SK-N-SH treated with all-trans-retinoic acid at 6 μM for 48 hours (cell line): ENCODE data around the gene TNS4.

Source experiments
- ATAC-seq: fragments of 200-7000 bp; cut with Tn5 transposase; 3 replicates; pipeline ENCODE4 v1.9.1; 2020; ENCODE audit warnings: mild to moderate bottlenecking, moderate library complexity
- ARNTL ChIP-seq: fragments of 450-650 bp; formaldehyde crosslinking; IDR thresholded peaks from 2 replicates; pipeline ENCODE4 v1.5.0; 2020; ENCODE audit warnings: low read depth, mild to moderate bottlenecking, moderate library complexity, borderline replicate concordance
- BACH2 ChIP-seq: fragments of 250-450 bp; sonication (Bioruptor Pico); IDR thresholded peaks from 2 replicates; pipeline ENCODE4 v1.9.0; 2021; ENCODE audit warnings: mild to moderate bottlenecking, borderline replicate concordance
- CSDC2 ChIP-seq: fragments of 250-450 bp; sonication (Bioruptor Pico); IDR thresholded peaks from 2 replicates; pipeline ENCODE4 v1.5.0; 2020; ENCODE audit warnings: mild to moderate bottlenecking, moderate library complexity
- CSRNP3 ChIP-seq: fragments of 250-450 bp; sonication (Bioruptor Pico); IDR thresholded peaks from 2 replicates; pipeline ENCODE4 v1.5.1; 2021; ENCODE audit warnings: mild to moderate bottlenecking, moderate library complexity
- GLIS3 ChIP-seq: fragments of 250-450 bp; sonication (Bioruptor Pico); IDR thresholded peaks from 2 replicates; pipeline ENCODE4 v1.5.0; 2020; ENCODE audit warnings: mild to moderate bottlenecking, moderate library complexity
- ISL1 ChIP-seq: fragments of 250-450 bp; sonication (Bioruptor Pico); IDR thresholded peaks from 2 replicates; pipeline ENCODE4 v2.1.2; 2022; ENCODE audit warnings: mild to moderate bottlenecking, moderate library complexity
- OSR1 ChIP-seq: fragments of 250-450 bp; sonication (Bioruptor Pico); IDR thresholded peaks from 2 replicates; pipeline ENCODE4 v1.8.0; 2022; ENCODE audit warnings: moderate library complexity, mild to moderate bottlenecking, inconsistent platforms
- POU6F1 ChIP-seq: fragments of 250-450 bp; sonication (Bioruptor Pico); IDR thresholded peaks from 2 replicates; pipeline ENCODE4 v1.8.0; 2021; ENCODE audit warnings: low read depth, mild to moderate bottlenecking, moderate library complexity, borderline replicate concordance
- PPARA ChIP-seq: fragments of 250-450 bp; sonication (Bioruptor Pico); IDR thresholded peaks from 2 replicates; pipeline ENCODE4 v1.5.0; 2020; ENCODE audit warnings: mild to moderate bottlenecking, borderline replicate concordance
- RARB ChIP-seq: fragments of 250-450 bp; sonication (Bioruptor Pico); IDR thresholded peaks from 2 replicates; pipeline ENCODE4 v1.8.0; 2021; ENCODE audit warnings: mild to moderate bottlenecking, moderate library complexity
- TCF4 ChIP-seq: fragments of 250-450 bp; sonication (Bioruptor Pico); IDR thresholded peaks from 2 replicates; pipeline ENCODE4 v1.8.0; 2021; ENCODE audit warnings: mild to moderate bottlenecking, moderate library complexity, borderline replicate concordance
- ZC3H10 ChIP-seq: fragments of 250-450 bp; sonication (Bioruptor Pico); IDR thresholded peaks from 2 replicates; pipeline ENCODE4 v1.5.1; 2021; ENCODE audit warnings: mild to moderate bottlenecking, moderate library complexity
- ZFP3 ChIP-seq: fragments of 250-450 bp; sonication (Bioruptor Pico); IDR thresholded peaks from 2 replicates; pipeline ENCODE4 v1.5.0; 2020; ENCODE audit warnings: mild to moderate bottlenecking, moderate library complexity
- ZFP30 ChIP-seq: fragments of 450-650 bp; formaldehyde crosslinking; IDR thresholded peaks from 2 replicates; pipeline ENCODE4 v1.5.0; 2022; ENCODE audit warnings: mild to moderate bottlenecking, moderate library complexity
- ZNF70 ChIP-seq: fragments of 450-650 bp; formaldehyde crosslinking; IDR thresholded peaks from 2 replicates; pipeline ENCODE4 v1.5.0; 2020; ENCODE audit warnings: mild to moderate bottlenecking, moderate library complexity
- ZNF8 ChIP-seq: fragments of 450-650 bp; formaldehyde crosslinking; IDR thresholded peaks from 2 replicates; pipeline ENCODE4 v1.5.0; 2020; ENCODE audit warnings: mild to moderate bottlenecking, moderate library complexity
- TF ChIP-seq, protein P1 (sequence below): fragments of 250-450 bp; sonication (Bioruptor Pico); IDR thresholded peaks from 2 replicates; pipeline ENCODE4 v1.5.1; 2020; ENCODE audit warnings: low read depth, mild to moderate bottlenecking, moderate library complexity
- TF ChIP-seq, protein P2 (sequence below): fragments of 250-450 bp; sonication (Bioruptor Pico); IDR thresholded peaks from 2 replicates; pipeline ENCODE4 v1.8.0; 2020; ENCODE audit warnings: mild to moderate bottlenecking, moderate library complexity, borderline replicate concordance
- TF ChIP-seq, protein P3 (sequence below): fragments of 250-450 bp; sonication (Bioruptor Pico); IDR thresholded peaks from 2 replicates; pipeline ENCODE4 v1.5.0; 2020; ENCODE audit warnings: mild to moderate bottlenecking, moderate library complexity

Gene TNS4

GRCh38 chr17:40541060-40541872, 39.8 kb upstream of the TNS4 start:
- TF ChIP-seq ZFP30 (CRISPR knock-in tag) (no peak), PPARA (no peak), ISL1 (CRISPR knock-in tag) (no peak), ARNTL (no peak), BACH2 (CRISPR knock-in tag) (no peak), CSDC2 (CRISPR knock-in tag) (no peak), OSR1 (CRISPR knock-in tag) (no peak), RARB (CRISPR knock-in tag) (no peak), GLIS3 (CRISPR knock-in tag) (no peak), POU6F1 (CRISPR knock-in tag) (no peak), ZFP3 (CRISPR knock-in tag) (no peak), ZC3H10 (CRISPR knock-in tag) (no peak), CSRNP3 (CRISPR knock-in tag) (no peak), ZNF70 (CRISPR knock-in tag) (no peak), ZNF8 (CRISPR knock-in tag) (no peak)
- TF ChIP-seq, protein P1, sequence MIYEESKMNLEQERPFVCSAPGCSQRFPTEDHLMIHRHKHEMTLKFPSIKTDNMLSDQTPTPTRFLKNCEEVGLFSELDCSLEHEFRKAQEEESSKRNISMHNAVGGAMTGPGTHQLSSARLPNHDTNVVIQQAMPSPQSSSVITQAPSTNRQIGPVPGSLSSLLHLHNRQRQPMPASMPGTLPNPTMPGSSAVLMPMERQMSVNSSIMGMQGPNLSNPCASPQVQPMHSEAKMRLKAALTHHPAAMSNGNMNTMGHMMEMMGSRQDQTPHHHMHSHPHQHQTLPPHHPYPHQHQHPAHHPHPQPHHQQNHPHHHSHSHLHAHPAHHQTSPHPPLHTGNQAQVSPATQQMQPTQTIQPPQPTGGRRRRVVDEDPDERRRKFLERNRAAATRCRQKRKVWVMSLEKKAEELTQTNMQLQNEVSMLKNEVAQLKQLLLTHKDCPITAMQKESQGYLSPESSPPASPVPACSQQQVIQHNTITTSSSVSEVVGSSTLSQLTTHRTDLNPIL (CRISPR knock-in tag), result no peak
- TF ChIP-seq, protein P2, sequence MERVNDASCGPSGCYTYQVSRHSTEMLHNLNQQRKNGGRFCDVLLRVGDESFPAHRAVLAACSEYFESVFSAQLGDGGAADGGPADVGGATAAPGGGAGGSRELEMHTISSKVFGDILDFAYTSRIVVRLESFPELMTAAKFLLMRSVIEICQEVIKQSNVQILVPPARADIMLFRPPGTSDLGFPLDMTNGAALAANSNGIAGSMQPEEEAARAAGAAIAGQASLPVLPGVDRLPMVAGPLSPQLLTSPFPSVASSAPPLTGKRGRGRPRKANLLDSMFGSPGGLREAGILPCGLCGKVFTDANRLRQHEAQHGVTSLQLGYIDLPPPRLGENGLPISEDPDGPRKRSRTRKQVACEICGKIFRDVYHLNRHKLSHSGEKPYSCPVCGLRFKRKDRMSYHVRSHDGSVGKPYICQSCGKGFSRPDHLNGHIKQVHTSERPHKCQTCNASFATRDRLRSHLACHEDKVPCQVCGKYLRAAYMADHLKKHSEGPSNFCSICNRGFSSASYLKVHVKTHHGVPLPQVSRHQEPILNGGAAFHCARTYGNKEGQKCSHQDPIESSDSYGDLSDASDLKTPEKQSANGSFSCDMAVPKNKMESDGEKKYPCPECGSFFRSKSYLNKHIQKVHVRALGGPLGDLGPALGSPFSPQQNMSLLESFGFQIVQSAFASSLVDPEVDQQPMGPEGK, result no peak
- TF ChIP-seq, protein P3, sequence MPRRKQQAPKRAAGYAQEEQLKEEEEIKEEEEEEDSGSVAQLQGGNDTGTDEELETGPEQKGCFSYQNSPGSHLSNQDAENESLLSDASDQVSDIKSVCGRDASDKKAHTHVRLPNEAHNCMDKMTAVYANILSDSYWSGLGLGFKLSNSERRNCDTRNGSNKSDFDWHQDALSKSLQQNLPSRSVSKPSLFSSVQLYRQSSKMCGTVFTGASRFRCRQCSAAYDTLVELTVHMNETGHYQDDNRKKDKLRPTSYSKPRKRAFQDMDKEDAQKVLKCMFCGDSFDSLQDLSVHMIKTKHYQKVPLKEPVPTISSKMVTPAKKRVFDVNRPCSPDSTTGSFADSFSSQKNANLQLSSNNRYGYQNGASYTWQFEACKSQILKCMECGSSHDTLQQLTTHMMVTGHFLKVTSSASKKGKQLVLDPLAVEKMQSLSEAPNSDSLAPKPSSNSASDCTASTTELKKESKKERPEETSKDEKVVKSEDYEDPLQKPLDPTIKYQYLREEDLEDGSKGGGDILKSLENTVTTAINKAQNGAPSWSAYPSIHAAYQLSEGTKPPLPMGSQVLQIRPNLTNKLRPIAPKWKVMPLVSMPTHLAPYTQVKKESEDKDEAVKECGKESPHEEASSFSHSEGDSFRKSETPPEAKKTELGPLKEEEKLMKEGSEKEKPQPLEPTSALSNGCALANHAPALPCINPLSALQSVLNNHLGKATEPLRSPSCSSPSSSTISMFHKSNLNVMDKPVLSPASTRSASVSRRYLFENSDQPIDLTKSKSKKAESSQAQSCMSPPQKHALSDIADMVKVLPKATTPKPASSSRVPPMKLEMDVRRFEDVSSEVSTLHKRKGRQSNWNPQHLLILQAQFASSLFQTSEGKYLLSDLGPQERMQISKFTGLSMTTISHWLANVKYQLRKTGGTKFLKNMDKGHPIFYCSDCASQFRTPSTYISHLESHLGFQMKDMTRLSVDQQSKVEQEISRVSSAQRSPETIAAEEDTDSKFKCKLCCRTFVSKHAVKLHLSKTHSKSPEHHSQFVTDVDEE (CRISPR knock-in tag), result no peak
- ATAC-seq, result no peak

GRCh38 chr17:40540448-40540847, 39.0 kb upstream of the TNS4 start:
- ATAC-seq, result no peak
- no peak for TF ChIP-seq OSR1 (CRISPR knock-in tag)
- TF ChIP-seq ZFP30 (CRISPR knock-in tag), result no peak
- no peak for TF ChIP-seq ZC3H10 (CRISPR knock-in tag)
- no peak for TF ChIP-seq ZNF70 (CRISPR knock-in tag)
- no peak for TF ChIP-seq BACH2 (CRISPR knock-in tag)
- TF ChIP-seq, protein P3 (CRISPR knock-in tag), result no peak
- no peak for TF ChIP-seq TCF4 (CRISPR knock-in tag)
